ENCODE results near the gene POU2F2. TPM values are rescaled to one million over a fixed set of nuclear protein-coding genes. Genes with fewer than 3 reads are reported as not detected.

Gene POU2F2
- total RNA-seq, 1 experiment from 2014 or later = 6.0 TPM

DNA sequence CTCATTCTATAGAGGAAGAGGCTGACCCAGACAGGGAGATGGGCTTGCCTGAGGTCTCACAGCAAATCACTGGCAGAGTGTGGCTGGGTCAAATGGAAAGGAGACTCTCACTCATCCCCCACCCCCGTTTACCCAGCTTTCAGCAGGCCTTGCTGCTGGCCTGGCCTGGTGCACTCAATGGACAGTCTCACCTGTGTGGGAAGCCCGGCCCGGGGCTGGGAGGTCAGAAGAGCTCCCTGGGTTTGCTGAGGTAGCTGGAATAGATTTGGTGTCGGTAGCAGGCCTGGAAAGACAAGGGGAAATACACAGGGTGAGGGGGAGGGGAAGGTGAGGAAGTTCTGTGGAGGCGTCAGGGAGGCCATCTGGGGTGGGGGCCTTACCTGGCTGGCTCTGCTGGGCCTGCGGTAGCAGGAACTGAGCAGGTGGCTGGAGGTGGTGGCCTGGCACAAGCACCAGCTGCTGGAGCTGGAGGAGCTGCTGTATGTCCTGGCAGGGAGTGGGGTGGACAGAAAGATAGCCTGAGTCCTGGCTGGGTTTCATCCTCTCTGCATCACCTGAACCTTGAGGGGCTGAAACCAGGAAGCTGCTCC lies 32.8 kb downstream of the POU2F2 start:
- ChIA-PET CTCF (interaction anchor here (0.5 to 1.6 kb wide), 8 partner anchors 9 to 180 kb away, joined by 3 to 23 read pairs (median 4); no protein-coding TSS in a partner anchor), POLR2A (interaction anchor here (0.6 kb wide), 1 partner anchor 299 kb away, joined by 3 read pairs; no protein-coding TSS in a partner anchor)
- Mint-ChIP-seq H3K27ac (no peak overlapping the region), H3K4me3 (no peak overlapping the region), H3K27me3 (ENCODE audit: low read depth) (peaks cover 19% of the 10 kb centered on the region), H3K36me3 (no peaks in the 10 kb centered on the region), H3K9me3 (no peaks in the 10 kb centered on the region), H3K4me1 (peaks cover 16% of the 10 kb centered on the region)
- ATAC-seq (peak; percentile 8), DNase-seq (ENCODE audit: low spot score) (no peak)
- TF ChIP-seq FOXP1 (CRISPR knock-in tag; IDR thresholded peaks at IDR 0.05; ENCODE audit: borderline replicate concordance) (0 out of 2 replicates have a peak, but pooled peaks have one; percentile 15), TP53 (CRISPR knock-in tag; IDR thresholded peaks at IDR 0.05) (no peak)

DNA sequence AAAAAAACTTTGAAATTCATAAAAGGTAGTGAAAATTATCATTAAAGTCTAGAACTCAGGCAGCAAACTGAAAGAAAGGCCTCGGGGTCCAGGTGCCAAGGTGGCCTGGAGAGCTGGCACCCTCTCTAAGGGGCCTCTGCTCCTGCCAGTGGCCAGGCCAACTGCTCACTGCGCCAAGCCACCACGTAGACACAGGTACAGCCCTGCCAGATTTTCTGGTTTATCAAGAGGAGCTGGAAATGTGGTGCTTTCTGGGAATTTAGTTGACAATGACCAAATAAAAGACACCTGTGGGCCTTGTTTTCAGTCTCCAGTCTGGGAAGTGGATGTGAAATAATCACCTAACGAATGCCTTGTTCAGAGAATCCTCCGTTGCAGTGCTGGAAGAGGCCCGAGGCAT lies 33.5 kb downstream of the POU2F2 start:
- Mint-ChIP-seq H3K4me1 (peaks cover 16% of the 10 kb centered on the region), H3K36me3 (no peaks in the 10 kb centered on the region), H3K9me3 (no peaks in the 10 kb centered on the region), H3K4me3 (no peak overlapping the region), H3K27me3 (ENCODE audit: low read depth) (peaks cover 20% of the 10 kb centered on the region), H3K27ac (no peak overlapping the region)
- POLR2A ChIA-PET = interaction anchor here (0.6 kb wide), 1 partner anchor 299 kb away, joined by 3 read pairs; no protein-coding TSS in a partner anchor
- DNase-seq (ENCODE audit: low spot score) (no peak), ATAC-seq (no peak)
- TF ChIP-seq, protein P1, sequence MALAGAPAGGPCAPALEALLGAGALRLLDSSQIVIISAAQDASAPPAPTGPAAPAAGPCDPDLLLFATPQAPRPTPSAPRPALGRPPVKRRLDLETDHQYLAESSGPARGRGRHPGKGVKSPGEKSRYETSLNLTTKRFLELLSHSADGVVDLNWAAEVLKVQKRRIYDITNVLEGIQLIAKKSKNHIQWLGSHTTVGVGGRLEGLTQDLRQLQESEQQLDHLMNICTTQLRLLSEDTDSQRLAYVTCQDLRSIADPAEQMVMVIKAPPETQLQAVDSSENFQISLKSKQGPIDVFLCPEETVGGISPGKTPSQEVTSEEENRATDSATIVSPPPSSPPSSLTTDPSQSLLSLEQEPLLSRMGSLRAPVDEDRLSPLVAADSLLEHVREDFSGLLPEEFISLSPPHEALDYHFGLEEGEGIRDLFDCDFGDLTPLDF (CRISPR knock-in tag; IDR thresholded peaks at IDR 0.05) = no peak
- TF ChIP-seq FOXJ3 (CRISPR knock-in tag; IDR thresholded peaks at IDR 0.05; ENCODE audit: borderline replicate concordance) = no peak
- TF ChIP-seq IRF2 (CRISPR knock-in tag; IDR thresholded peaks at IDR 0.05; ENCODE audit: borderline replicate concordance, low read depth) = no peak
- no peak for TF ChIP-seq KAT7 (CRISPR knock-in tag; IDR thresholded peaks at IDR 0.05; ENCODE audit: borderline replicate concordance)
- TF ChIP-seq ZNF396 (CRISPR knock-in tag; IDR thresholded peaks at IDR 0.05; ENCODE audit: borderline replicate concordance) = no peak
- no peak for TF ChIP-seq NFATC4 (CRISPR knock-in tag; IDR thresholded peaks at IDR 0.05)
- TF ChIP-seq ZNF121 (CRISPR knock-in tag; IDR thresholded peaks at IDR 0.05) = no peak
- no peak for TF ChIP-seq NR3C1 (CRISPR knock-in tag; conservative IDR thresholded peaks at IDR 0.05; ENCODE audit: low read depth)
- TF ChIP-seq, protein P2, sequence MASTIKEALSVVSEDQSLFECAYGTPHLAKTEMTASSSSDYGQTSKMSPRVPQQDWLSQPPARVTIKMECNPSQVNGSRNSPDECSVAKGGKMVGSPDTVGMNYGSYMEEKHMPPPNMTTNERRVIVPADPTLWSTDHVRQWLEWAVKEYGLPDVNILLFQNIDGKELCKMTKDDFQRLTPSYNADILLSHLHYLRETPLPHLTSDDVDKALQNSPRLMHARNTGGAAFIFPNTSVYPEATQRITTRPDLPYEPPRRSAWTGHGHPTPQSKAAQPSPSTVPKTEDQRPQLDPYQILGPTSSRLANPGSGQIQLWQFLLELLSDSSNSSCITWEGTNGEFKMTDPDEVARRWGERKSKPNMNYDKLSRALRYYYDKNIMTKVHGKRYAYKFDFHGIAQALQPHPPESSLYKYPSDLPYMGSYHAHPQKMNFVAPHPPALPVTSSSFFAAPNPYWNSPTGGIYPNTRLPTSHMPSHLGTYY (CRISPR knock-in tag; IDR thresholded peaks at IDR 0.05) = no peak
- TF ChIP-seq, protein P3, sequence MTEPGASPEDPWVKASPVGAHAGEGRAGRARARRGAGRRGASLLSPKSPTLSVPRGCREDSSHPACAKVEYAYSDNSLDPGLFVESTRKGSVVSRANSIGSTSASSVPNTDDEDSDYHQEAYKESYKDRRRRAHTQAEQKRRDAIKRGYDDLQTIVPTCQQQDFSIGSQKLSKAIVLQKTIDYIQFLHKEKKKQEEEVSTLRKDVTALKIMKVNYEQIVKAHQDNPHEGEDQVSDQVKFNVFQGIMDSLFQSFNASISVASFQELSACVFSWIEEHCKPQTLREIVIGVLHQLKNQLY (CRISPR knock-in tag; IDR thresholded peaks at IDR 0.05) = no peak
- TF ChIP-seq ZNF317 (CRISPR knock-in tag; IDR thresholded peaks at IDR 0.05; ENCODE audit: borderline replicate concordance, low read depth) = no peak
- no peak for TF ChIP-seq PRRX2 (CRISPR knock-in tag; IDR thresholded peaks at IDR 0.05)
- CTCF ChIA-PET = interaction anchor here (0.9 to 1.6 kb wide), 7 partner anchors 10 to 181 kb away, joined by 3 to 23 read pairs (median 4); no protein-coding TSS in a partner anchor

DNA sequence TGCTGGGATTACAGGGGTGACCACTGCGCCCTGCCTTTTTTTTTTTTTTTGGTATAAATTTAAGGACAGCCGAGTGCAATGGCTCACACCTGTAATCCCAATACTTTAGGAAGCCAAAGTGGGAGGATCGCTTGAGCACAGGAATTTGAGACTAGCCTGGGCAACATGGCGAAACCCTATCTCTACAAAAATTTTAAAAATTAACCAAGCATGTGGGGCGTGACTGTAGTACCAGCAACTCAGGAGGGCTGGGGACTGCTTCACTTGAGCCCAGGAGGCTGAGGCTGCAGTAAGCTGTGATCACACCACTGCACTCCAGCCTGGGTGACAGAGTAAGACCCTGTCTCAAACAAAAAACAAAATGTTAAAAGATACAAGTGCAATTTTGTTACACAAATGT lies 34.8 kb downstream of the POU2F2 start:
- DNase-seq (ENCODE audit: low spot score) = no peak
- no peaks in the 10 kb centered on the region for H3K9me3 Mint-ChIP-seq
- TF ChIP-seq JAZF1 (CRISPR knock-in tag; IDR thresholded peaks at IDR 0.05) (no peak), SMAD3 (CRISPR knock-in tag; IDR thresholded peaks at IDR 0.05; ENCODE audit: borderline replicate concordance) (no peak)
- TF ChIP-seq, protein P4, sequence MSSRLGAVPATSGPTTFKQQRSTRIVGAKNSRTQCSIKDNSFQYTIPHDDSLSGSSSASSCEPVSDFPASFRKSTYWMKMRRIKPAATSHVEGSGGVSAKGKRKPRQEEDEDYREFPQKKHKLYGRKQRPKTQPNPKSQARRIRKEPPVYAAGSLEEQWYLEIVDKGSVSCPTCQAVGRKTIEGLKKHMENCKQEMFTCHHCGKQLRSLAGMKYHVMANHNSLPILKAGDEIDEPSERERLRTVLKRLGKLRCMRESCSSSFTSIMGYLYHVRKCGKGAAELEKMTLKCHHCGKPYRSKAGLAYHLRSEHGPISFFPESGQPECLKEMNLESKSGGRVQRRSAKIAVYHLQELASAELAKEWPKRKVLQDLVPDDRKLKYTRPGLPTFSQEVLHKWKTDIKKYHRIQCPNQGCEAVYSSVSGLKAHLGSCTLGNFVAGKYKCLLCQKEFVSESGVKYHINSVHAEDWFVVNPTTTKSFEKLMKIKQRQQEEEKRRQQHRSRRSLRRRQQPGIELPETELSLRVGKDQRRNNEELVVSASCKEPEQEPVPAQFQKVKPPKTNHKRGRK (CRISPR knock-in tag; IDR thresholded peaks at IDR 0.05; ENCODE audit: borderline replicate concordance) = no peak
- no peak for ATAC-seq
- CTCF ChIA-PET = interaction anchor here (0.7 to 0.8 kb wide), 3 partner anchors 16 to 203 kb away, joined by 3 to 5 read pairs (median 5); no protein-coding TSS in a partner anchor
- peaks cover 13% of the 10 kb centered on the region for H3K4me1 Mint-ChIP-seq
- H3K27ac Mint-ChIP-seq = no peak overlapping the region
- H3K4me3 Mint-ChIP-seq = no peak overlapping the region
- peaks cover 20% of the 10 kb centered on the region for H3K27me3 Mint-ChIP-seq (ENCODE audit: low read depth)
- POLR2A ChIA-PET = interaction anchor here (0.7 kb wide), 1 partner anchor 21 kb away, joined by 7 read pairs; no protein-coding TSS in a partner anchor
- H3K36me3 Mint-ChIP-seq = no peaks in the 10 kb centered on the region

Data from WTC11 (cell line).